NT2/D1 (cell line): ENCODE measurements around the gene IPCEF1.

Source experiments
- DNase-seq: peaks from one replicate; pipeline ENCODE4 v3.0.0-alpha.2; 2011; ENCODE audit warnings: low read depth, low spot score
- H3K27me3 ChIP-seq: 2 replicates; pipeline ENCODE4 v1.6.0; 2011; ENCODE audit warnings: mild to moderate bottlenecking; ENCODE audit not compliant: insufficient read length, insufficient read depth
- H3K36me3 ChIP-seq: 2 replicates; pipeline ENCODE4 v1.6.1; 2011; ENCODE audit warnings: mild to moderate bottlenecking, low read length, mixed read lengths; ENCODE audit not compliant: insufficient read depth, insufficient read length
- H3K4me1 ChIP-seq: 2 replicates; pipeline ENCODE4 v1.5.1; 2011; ENCODE audit not compliant: insufficient read depth, insufficient read length
- H3K4me3 ChIP-seq: 2 replicates; pipeline ENCODE4 v1.5.1; 2011; ENCODE audit warnings: low read depth; ENCODE audit not compliant: insufficient read length
- H3K9ac ChIP-seq: 2 replicates; pipeline ENCODE4 v1.6.0; 2011; ENCODE audit warnings: low read depth; ENCODE audit not compliant: insufficient read length
- H3K9me3 ChIP-seq: 2 replicates; pipeline ENCODE4 v1.5.1; 2011; ENCODE audit warnings: mild to moderate bottlenecking, low read length; ENCODE audit not compliant: insufficient read depth
- SUZ12 ChIP-seq: IDR thresholded peaks from 2 replicates; pipeline ENCODE4 v1.6.1; 2011; ENCODE audit not compliant: insufficient read length, insufficient read depth; ENCODE audit errors: extremely low read depth
- YY1 ChIP-seq: IDR thresholded peaks from 2 replicates; pipeline ENCODE4 v1.6.1; 2011; ENCODE audit not compliant: insufficient read length, insufficient read depth
- ZNF274 ChIP-seq: IDR thresholded peaks from 2 replicates; pipeline ENCODE4 v1.6.1; 2011; ENCODE audit warnings: mild to moderate bottlenecking, low read depth, low read length

IPCEF1 gene

DNA sequence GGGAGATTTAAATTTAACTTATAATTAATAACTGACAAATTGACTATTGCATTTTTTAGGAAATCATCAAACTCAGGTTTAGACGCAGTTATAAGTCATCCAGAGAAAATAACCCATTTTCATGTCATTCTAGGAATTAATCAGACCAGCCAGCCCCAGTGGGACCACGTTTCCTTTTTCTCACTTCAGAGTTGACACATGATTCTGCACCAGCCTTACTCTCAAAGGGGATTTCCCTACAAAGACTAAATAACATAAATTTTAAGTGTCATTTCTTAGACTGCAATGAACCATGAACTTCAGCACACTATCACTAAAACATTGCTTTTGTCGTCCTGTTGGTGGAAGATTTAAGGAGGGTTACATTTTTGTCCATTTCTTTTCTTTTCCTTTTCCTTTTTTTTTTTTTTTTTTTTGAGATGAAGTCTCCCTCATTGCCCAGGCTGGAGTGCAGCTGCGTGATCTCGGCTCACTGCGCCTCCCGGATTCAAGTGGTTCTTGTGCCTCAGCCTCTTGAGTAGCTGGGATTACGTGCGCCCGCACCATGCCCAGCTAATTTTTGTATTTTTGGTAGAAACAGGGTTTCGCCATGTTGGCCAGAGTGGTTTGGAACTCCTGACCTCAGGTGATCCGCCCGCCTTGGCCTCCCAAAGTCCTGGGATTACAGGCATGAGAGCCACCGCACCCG lies 3.6 kb downstream of the IPCEF1 start:
- no peak for DNase-seq
- TF ChIP-seq YY1 (no peak), ZNF274 (no peak), SUZ12 (no peak)
- no peak overlapping the region for H3K9ac ChIP-seq
- H3K9me3 ChIP-seq = no peaks in the 10 kb centered on the region
- H3K27me3 ChIP-seq = no peaks in the 10 kb centered on the region
- H3K4me3 ChIP-seq = no peak overlapping the region
- no peaks in the 10 kb centered on the region for H3K4me1 ChIP-seq
- no peaks in the 10 kb centered on the region for H3K36me3 ChIP-seq

DNA sequence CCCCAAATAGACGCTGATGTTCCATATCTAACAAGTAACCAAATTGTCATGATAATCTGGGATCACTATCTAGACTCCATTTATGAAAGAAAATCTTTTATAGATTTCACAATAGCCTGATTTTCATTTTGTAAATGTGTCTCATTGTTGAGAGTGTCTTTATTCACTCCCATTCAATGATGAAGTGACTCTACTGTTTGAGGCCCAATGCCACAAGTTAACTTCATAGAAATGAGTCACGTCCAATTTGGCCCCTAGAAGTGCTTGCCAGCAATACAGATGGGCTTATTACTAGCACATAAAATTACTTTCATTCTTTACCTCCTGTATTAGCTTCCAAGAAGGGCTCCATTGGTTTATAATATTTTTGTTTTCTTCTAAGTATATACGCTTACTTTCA lies 6.3 kb downstream of the IPCEF1 start:
- no peaks in the 10 kb centered on the region for H3K4me1 ChIP-seq
- DNase-seq = no peak
- no peak overlapping the region for H3K4me3 ChIP-seq
- no peaks in the 10 kb centered on the region for H3K36me3 ChIP-seq
- no peaks in the 10 kb centered on the region; the same call in 1 of the 2 replicates for H3K9me3 ChIP-seq
- no peaks in the 10 kb centered on the region for H3K27me3 ChIP-seq
- TF ChIP-seq ZNF274 = no peak
- TF ChIP-seq SUZ12 = no peak
- no peak for TF ChIP-seq YY1
- H3K9ac ChIP-seq = no peak overlapping the region

DNA sequence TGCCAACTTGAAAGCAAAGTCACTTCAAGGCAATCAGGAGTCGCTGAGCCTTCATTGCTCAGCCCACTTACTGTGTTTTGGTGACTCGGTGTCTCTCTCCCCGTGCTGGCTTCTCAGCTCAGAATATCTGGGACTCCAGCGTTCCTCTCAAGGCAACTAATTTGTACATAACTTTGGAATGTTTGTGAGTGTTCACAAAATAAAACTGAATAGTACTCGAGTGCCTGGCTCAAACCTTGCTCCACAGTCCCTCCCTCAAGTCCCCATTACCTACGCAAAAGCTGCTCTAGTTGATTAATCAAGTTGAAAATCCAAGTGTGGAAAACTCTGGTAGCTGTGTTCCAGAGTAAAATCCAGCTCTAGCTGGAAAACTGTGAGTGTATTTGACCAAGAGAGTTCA lies 8.6 kb downstream of the IPCEF1 start:
- no peak overlapping the region for H3K4me3 ChIP-seq
- no peak overlapping the region for H3K9ac ChIP-seq
- H3K9me3 ChIP-seq = no peaks in the 10 kb centered on the region; the same call in 1 of the 2 replicates
- TF ChIP-seq ZNF274 = no peak
- no peak for TF ChIP-seq SUZ12
- no peak for TF ChIP-seq YY1
- peaks cover 2% of the 10 kb centered on the region for H3K4me1 ChIP-seq
- H3K36me3 ChIP-seq = no peaks in the 10 kb centered on the region
- H3K27me3 ChIP-seq = no peaks in the 10 kb centered on the region
- no peak for DNase-seq

DNA sequence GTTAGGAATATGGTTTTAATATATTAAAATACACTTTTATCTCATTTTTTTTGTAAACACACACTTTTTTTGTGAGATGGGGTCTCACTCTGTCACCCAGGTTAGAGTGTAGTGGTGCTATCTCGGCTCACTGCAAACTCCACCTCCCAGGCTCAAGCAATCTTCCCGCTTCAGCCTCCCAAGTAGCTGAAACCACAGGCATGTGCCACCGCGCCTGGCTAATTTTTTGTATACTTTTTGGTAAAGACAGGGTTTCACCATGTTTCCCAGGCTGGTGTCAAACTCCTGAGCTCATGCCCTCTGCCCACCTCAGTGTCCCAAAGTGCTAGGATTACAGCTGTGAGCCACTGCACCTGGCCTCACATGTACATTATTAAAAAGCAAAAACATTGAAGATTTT lies 10.8 kb downstream of the IPCEF1 start:
- Histone ChIP-seq H3K9me3 (no peaks in the 10 kb centered on the region; the same call in 1 of the 2 replicates), H3K4me3 (no peak overlapping the region), H3K27me3 (no peaks in the 10 kb centered on the region), H3K4me1 (peaks cover 2% of the 10 kb centered on the region), H3K36me3 (no peaks in the 10 kb centered on the region), H3K9ac (no peak overlapping the region)
- no peak for TF ChIP-seq YY1
- no peak for TF ChIP-seq SUZ12
- no peak for TF ChIP-seq ZNF274
- no peak for DNase-seq

DNA sequence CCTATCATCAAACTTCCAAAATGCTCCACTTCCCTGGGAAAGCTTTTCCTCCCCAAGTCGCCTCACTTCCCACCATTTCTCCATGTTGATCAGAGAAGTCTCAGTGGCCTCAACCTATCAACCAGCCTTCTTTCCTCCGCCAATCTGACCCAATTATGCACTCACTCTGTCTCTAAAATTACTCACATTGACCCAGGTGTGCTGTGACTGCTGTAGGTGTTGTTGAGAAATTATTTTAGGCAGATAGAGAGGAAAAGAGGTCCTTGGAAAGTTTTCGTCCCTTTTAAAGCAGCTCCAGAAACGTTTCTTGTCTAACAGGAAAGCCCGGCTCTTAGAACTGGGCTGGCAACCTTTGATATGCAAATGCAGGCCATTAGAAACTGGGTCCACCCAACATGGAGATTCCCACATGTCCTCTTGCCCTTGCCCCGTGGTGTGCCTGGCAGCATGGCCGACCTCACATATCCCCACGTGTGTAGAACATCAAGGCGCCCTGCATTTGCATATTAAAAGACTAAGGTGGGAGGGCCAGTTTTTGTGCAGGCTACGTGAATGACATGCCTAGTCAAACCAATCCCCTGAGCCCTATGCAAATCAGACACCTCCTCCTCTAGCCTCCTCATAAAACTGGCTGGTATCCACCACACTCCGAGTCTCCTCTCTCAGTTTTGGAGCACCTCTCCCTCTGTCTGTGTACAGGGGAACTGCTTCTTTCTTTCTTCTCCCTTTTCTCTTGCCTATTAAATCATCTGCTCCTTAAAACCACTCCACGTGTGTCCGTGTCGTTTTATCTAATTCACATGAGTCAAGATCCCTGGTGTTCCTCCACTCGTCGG lies 12.9 kb downstream of the IPCEF1 start:
- peak; percentile 58 for DNase-seq
- H3K4me1 ChIP-seq = peaks cover 2% of the 10 kb centered on the region
- no peaks in the 10 kb centered on the region for H3K27me3 ChIP-seq
- H3K36me3 ChIP-seq = no peaks in the 10 kb centered on the region
- peak overlapping the region; percentile 9 for H3K4me3 ChIP-seq
- H3K9me3 ChIP-seq = no peaks in the 10 kb centered on the region; the same call in 1 of the 2 replicates
- TF ChIP-seq YY1 (peak; percentile 52), ZNF274 (no peak)
- H3K9ac ChIP-seq = peak overlapping the region; percentile 16

DNA sequence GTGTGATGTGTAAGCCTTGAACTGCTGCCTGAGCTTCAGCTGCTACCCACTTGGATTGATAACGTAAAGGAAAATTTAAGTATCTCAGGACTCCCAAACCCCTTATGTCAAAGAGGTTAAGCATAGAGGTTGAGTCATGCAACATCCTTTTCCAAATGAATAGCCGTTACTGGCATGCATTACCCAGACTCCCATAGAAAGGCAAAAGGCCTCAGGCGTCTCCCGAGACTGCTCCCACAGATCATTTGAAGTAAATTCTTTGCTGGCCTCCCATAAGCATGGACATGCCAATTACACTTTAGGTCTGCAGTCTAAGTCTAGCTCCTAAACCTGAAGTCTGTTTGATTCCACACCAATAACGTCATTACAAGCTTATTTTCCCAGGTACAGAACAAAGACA lies 14.7 kb downstream of the IPCEF1 start:
- Histone ChIP-seq H3K9ac (no peak overlapping the region), H3K27me3 (no peaks in the 10 kb centered on the region), H3K4me1 (peaks cover 2% of the 10 kb centered on the region), H3K4me3 (no peak overlapping the region), H3K36me3 (no peaks in the 10 kb centered on the region), H3K9me3 (no peaks in the 10 kb centered on the region; the same call in 1 of the 2 replicates)
- peak; percentile 15 for DNase-seq
- TF ChIP-seq SUZ12 = no peak
- no peak for TF ChIP-seq ZNF274
- TF ChIP-seq YY1 = no peak

DNA sequence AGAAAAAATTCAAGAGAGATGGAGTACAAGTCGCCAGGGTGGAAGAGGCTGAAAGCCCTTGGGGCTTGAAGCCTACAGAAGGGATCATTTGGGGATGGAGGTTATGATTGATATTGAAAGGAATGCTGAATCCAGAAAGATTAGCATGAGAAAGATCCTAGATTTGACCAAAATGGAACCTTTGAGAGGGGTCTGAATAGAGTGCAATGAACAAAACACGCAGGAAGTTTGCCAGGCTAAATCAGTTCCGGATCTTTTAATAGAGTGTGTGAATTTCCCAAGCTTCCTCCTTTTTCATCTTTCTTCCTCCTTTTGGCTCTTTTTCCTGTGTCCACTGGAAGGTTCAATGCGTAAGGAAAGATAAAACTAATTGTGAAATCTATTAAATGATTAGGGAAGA lies 15.3 kb downstream of the IPCEF1 start:
- H3K9ac ChIP-seq = no peak overlapping the region
- no peak overlapping the region for H3K4me3 ChIP-seq
- H3K4me1 ChIP-seq = peaks cover 2% of the 10 kb centered on the region
- no peaks in the 10 kb centered on the region for H3K27me3 ChIP-seq
- no peak for DNase-seq
- no peak for TF ChIP-seq SUZ12
- TF ChIP-seq YY1 = no peak
- no peak for TF ChIP-seq ZNF274
- H3K36me3 ChIP-seq = no peaks in the 10 kb centered on the region
- no peaks in the 10 kb centered on the region for H3K9me3 ChIP-seq
